ENCODE data around the gene SBF2.

The SBF2 gene

GRCh38 chr11:10314199-10315072 is 20.4 kb upstream of the SBF2 start:
- Histone ChIP-seq H3K9me3 (no peaks in the 10 kb centered on the region), H3K27ac (no peak overlapping the region), H3K36me3 (no peaks in the 10 kb centered on the region), H3K4me3 (ENCODE audit: low read depth in 1 of 2, low read length in 1 of 2) (no peak overlapping the region), H3K27me3 (peaks cover 7% of the 10 kb centered on the region), H3K4me1 (ENCODE audit: control insufficient read depth in 1 of 2, insufficient read depth in 1 of 2, low read depth in 1 of 2, low read length in 1 of 2) (no peaks in the 10 kb centered on the region)
- no peak for TF ChIP-seq CTCF (IDR thresholded peaks at IDR 0.05)

- no peak overlapping the region for H3K27ac ChIP-seq
- no peak for TF ChIP-seq CTCF (IDR thresholded peaks at IDR 0.05)
- peaks cover 7% of the 10 kb centered on the region for H3K36me3 ChIP-seq
- no peak overlapping the region for H3K4me3 ChIP-seq (ENCODE audit: low read depth in 1 of 2, low read length in 1 of 2)
- H3K27me3 ChIP-seq, result peaks cover 31% of the 10 kb centered on the region
- H3K9me3 ChIP-seq, result no peaks in the 10 kb centered on the region
- H3K4me1 ChIP-seq (ENCODE audit: control insufficient read depth in 1 of 2, insufficient read depth in 1 of 2, low read depth in 1 of 2, low read length in 1 of 2), result peaks cover 16% of the 10 kb centered on the region in 2 experiments
Observed at GRCh38 chr11:10311802-10312201, 17.8 kb upstream of the SBF2 start.

GRCh38 chr11:10310301-10310841 is 16.4 kb upstream of the SBF2 start:
- Histone ChIP-seq H3K4me1 (ENCODE audit: control insufficient read depth in 1 of 2, insufficient read depth in 1 of 2, low read depth in 1 of 2, low read length in 1 of 2) (peaks cover 22 to 28% of the 10 kb centered on the region in 2 experiments), H3K27ac (no peak overlapping the region), H3K27me3 (peaks cover 41% of the 10 kb centered on the region), H3K4me3 (ENCODE audit: low read depth in 1 of 2, low read length in 1 of 2) (no peak overlapping the region), H3K36me3 (peaks cover 18% of the 10 kb centered on the region), H3K9me3 (no peaks in the 10 kb centered on the region)
- TF ChIP-seq CTCF (IDR thresholded peaks at IDR 0.05), result no peak

GRCh38 chr11:10309163-10310093 is 15.4 kb upstream of the SBF2 start:
- H3K4me3 ChIP-seq (ENCODE audit: low read depth in 1 of 2, low read length in 1 of 2), result no peak overlapping the region
- H3K27ac ChIP-seq, result no peak overlapping the region
- TF ChIP-seq CTCF (IDR thresholded peaks at IDR 0.05), result no peak
- H3K36me3 ChIP-seq, result peaks cover 18% of the 10 kb centered on the region
- H3K4me1 ChIP-seq (ENCODE audit: control insufficient read depth in 1 of 2, insufficient read depth in 1 of 2, low read depth in 1 of 2, low read length in 1 of 2), result peaks cover 23 to 28% of the 10 kb centered on the region in 2 experiments
- no peaks in the 10 kb centered on the region for H3K9me3 ChIP-seq
- peaks cover 41% of the 10 kb centered on the region for H3K27me3 ChIP-seq

- Histone ChIP-seq H3K27ac (peak overlapping the region; percentile 24), H3K4me1 (ENCODE audit: control insufficient read depth in 1 of 2, insufficient read depth in 1 of 2, low read depth in 1 of 2, low read length in 1 of 2) (peaks cover 30 to 32% of the 10 kb centered on the region in 2 experiments), H3K4me3 (ENCODE audit: low read depth in 1 of 2, low read length in 1 of 2) (peak overlapping the region; percentile 92 to 100), H3K36me3 (peaks cover 18% of the 10 kb centered on the region), H3K9me3 (no peaks in the 10 kb centered on the region), H3K27me3 (peaks cover 41% of the 10 kb centered on the region)
- TF ChIP-seq CTCF (IDR thresholded peaks at IDR 0.05), result no peak
Observed at GRCh38 chr11:10308201-10308954, 14.4 kb upstream of the SBF2 start.
